Lower leg skin (tissue), 4 donors: ENCODE results near the gene DOK1. TPM values are rescaled to one million over a fixed set of nuclear protein-coding genes. Genes with fewer than 3 reads are reported as not detected.

ENCODE experiments used
- DNase-seq, 2 donors: peaks; one replicate each; pipeline ENCODE4 v3.0.0-alpha.2; 2019; ENCODE audit warnings: low spot score in 2 of 2
- H3K4me3 ChIP-seq: fragments of 200-600 bp; sonication (generic); 2 replicates; pipeline ENCODE4 v1.5.1; 2017; ENCODE audit warnings: mild to moderate bottlenecking, low read depth; ENCODE audit not compliant: poor library complexity, severe bottlenecking
- POLR2A ChIP-seq, 2 donors: fragments of 450-650 bp; IDR thresholded peaks; one replicate each; pipeline ENCODE4 v1.6.1; 2016 to 2017; ENCODE audit warnings: antibody characterized with exemption in 2 of 2, mild to moderate bottlenecking in 1 of 2, moderate library complexity in 1 of 2
- WGBS, 2 donors: methylation state at CpG; one replicate each; pipeline ENCODE4 v1.1.5; 2018; 5-methylcytosine and 5-hydroxymethylcytosine counted together
- intact Hi-C: fragments of 100-400 bp; cut with DNase I; formaldehyde crosslinking; loops from one replicate; pipeline ENCODE4 v1.15.0; 2023; ENCODE audit warnings: low total_unique reads
- total RNA-seq, 4 donors: library from RNA; depleted of rRNA; stranded (reverse); fragments of >200 nt; gene quantifications; one replicate each; pipeline ENCODE4 v1.1.0, GENCODE V29; 2016
- TF ChIP-seq, protein P1 (sequence below), 3 donors: fragments of 450-650 bp; IDR thresholded peaks; one replicate each; pipeline ENCODE4 v1.5.1; 2016; ENCODE audit warnings: antibody characterized with exemption in 3 of 3, mild to moderate bottlenecking in 3 of 3, moderate library complexity in 2 of 3

DOK1 gene
- total RNA-seq, 4 donors from 2014 or later, result 3.8 to 7.2 (median 4.7) TPM

DNA sequence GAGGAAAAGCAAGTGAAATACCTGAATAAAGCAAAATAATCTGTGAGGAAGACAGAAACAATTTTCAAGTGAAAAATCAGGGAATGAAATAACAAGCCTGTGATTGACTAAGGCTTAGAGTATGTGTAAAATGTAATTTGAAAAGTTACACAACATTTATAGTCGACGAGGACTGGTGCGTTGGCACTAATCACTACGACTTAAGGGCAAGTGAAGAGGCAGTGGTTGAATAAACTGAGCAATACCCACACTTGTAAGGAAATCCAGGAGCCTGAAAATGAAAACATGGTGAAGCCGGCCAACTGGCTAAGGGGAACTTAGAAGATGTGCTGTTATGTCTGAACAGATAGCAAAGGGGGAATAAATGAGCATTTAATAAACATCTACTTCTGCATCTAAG lies 13.4 kb downstream of the DOK1 start:
- DNase-seq, result no peak
- no peak overlapping the region for H3K4me3 ChIP-seq
- no peak for TF ChIP-seq POLR2A (IDR thresholded peaks at IDR 0.05)
- TF ChIP-seq, protein P1, sequence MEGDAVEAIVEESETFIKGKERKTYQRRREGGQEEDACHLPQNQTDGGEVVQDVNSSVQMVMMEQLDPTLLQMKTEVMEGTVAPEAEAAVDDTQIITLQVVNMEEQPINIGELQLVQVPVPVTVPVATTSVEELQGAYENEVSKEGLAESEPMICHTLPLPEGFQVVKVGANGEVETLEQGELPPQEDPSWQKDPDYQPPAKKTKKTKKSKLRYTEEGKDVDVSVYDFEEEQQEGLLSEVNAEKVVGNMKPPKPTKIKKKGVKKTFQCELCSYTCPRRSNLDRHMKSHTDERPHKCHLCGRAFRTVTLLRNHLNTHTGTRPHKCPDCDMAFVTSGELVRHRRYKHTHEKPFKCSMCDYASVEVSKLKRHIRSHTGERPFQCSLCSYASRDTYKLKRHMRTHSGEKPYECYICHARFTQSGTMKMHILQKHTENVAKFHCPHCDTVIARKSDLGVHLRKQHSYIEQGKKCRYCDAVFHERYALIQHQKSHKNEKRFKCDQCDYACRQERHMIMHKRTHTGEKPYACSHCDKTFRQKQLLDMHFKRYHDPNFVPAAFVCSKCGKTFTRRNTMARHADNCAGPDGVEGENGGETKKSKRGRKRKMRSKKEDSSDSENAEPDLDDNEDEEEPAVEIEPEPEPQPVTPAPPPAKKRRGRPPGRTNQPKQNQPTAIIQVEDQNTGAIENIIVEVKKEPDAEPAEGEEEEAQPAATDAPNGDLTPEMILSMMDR (IDR thresholded peaks at IDR 0.05), result no peak
- intact Hi-C loops, result no loop called here
- 56 to 60% methylated on average over 5 of the region's 5 CpGs for WGBS, 2 donors

DNA sequence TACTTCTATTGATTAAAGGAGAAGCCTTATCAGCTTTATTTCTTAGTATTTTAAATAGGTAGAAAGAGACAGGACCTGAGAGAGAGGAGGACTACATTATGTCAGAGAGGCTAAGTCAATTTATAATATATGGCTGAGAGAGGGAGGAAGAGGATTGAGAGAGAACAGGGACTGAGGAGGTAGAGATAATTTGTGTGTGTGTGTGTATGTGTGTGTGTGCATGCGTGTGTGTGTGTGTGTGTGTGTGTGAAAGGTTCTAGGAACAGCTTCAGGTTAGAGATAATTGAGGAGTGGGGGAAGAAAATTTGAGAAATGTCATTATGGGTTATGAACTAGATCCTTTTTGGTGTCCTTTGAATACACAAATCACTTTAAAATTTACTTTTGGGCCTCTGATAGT lies 15.2 kb downstream of the DOK1 start:
- 38 to 69% methylated on average over 1 of the region's 1 CpG for WGBS, 2 donors
- DNase-seq, result no peak
- no peak overlapping the region for H3K4me3 ChIP-seq
- intact Hi-C loops, result no loop called here
- TF ChIP-seq, protein P1 (IDR thresholded peaks at IDR 0.05), result no peak
- TF ChIP-seq POLR2A (IDR thresholded peaks at IDR 0.05), result no peak

DNA sequence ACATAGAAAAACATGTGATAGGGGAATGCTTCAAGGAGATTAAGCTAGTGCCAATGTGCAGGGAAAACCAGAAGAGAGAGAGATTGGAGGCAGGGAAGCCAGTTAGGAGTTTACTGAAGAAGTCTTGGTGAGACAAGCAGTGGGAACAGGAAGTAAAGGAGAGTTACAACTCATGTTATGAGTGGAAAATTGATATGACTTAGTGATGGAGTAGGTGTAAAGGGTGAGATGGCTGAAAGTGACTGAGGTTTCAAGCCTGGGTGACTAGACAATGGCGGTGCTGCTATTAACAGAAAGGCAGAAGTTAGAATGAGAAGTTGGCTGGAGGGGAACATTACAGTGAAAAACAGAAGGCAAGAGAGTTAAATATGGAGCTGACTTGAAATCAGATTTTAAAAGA lies 16.5 kb downstream of the DOK1 start:
- TF ChIP-seq POLR2A (IDR thresholded peaks at IDR 0.05), result no peak
- TF ChIP-seq, protein P1 (IDR thresholded peaks at IDR 0.05), result no peak
- H3K4me3 ChIP-seq, result no peak overlapping the region
- 86 to 90% methylated on average over 1 of the region's 1 CpG for WGBS, 2 donors
- intact Hi-C loops, result no loop called here
- DNase-seq, result no peak

DNA sequence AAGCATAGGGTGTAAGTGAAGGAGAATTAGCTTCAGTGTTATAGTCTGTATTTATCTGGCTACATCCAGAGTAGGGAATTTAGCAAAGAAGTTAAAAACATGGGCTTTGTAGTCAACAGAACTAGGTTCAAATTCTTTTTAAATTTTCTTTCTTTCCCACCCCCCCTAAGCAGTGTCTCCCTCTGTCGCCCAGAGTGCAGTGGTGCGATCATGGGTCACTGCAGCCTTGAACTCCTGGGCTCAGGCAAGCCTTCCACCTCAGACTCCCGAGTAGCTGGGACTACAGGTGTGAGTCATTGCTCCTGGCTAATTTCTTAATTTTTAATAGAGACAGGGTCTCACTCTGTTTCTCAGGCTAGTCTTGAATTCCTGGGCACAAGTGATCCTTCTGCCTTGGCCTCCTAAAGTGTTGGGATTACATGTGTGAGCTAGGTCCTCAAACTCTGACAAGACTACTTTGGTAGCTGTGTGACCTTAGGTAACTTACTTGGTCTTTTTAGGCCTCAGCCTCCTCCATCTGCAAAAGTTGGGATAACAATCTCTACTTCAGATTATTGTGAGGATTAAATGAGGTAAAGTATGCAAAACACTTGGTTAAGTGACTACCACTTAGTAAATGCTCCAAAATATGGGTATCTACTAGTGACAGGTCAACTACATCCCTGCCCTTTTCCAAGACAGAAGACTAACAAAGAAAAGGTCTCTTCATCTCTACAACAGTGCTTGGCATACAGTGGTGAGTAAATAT lies 17.8 kb downstream of the DOK1 start:
- 93 to 95% methylated on average over 3 of the region's 3 CpGs for WGBS, 2 donors

DNA sequence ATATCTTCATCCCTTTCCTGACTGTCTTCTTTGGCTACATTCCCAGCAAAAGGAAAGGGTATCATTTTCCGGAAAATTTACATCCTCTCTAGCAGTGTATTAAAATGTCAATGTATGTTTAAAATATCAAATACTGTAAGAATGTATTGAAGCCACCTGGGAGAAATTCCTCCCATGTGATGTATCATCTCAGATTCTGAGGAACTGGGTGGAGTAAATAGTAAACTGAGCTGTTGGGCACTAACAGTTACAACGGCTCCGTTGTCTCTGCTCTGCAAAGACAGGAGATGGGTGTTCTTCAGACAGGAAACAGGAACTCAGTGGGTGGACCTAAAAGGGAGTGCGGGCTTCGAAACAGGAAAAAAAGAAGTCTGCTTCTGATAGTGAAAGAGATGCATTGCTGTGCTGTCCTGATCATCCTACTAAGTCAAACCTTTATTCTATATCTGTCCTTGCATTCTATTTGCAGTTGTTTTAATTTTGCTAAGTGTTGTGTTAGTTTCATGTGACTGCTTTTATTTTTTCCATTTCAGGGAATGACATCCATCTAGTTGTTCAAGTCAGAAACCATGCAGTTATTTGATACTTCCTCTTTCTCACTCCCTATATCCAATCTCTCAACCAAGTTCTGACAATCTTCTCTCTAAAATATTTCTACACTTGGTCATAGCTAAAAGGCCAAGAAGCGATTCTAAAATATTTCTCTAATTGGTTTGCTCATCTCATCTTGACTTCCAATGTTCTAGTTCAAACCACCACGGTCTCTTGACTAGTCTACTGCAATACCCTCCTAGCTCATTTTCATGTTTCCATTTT lies 19.4 kb downstream of the DOK1 start:
- intact Hi-C loops, result no loop called here
- peak in 1 of 2 donors; percentile 26 for DNase-seq
- 41 to 42% methylated on average over 7 of the region's 7 CpGs for WGBS, 2 donors
- no peak overlapping the region for H3K4me3 ChIP-seq
- no peak for TF ChIP-seq POLR2A (IDR thresholded peaks at IDR 0.05)
- TF ChIP-seq, protein P1 (IDR thresholded peaks at IDR 0.05), result no peak

More for the DNA sequence above, 17.8 kb downstream of the DOK1 start:
- intact Hi-C loops, result no loop called here
- H3K4me3 ChIP-seq, result no peak overlapping the region
- TF ChIP-seq POLR2A (IDR thresholded peaks at IDR 0.05), result no peak
- TF ChIP-seq, protein P1 (IDR thresholded peaks at IDR 0.05), result no peak
- no peak for DNase-seq
